Astrocyte (in vitro differentiated cells and primary cell): ENCODE data around the gene ZFYVE16. TPM values are rescaled to one million over a fixed set of nuclear protein-coding genes. Genes with fewer than 3 reads are reported as not detected.

Source experiments
- DNase-seq: peaks from one replicate; pipeline ENCODE4 v3.0.0-alpha.2; 2010; ENCODE audit warnings: low read depth
- FAIRE-seq: peaks from 2 replicates; lab custom pipeline; 2011; peaks lifted over from hg19 to GRCh38; lab: Jason Lieb, UNC
- H2AFZ ChIP-seq: 2 replicates; pipeline ENCODE4 v1.6.0; 2012; ENCODE audit warnings: low read depth, low read length, inconsistent platforms
- H3K27ac ChIP-seq: 2 replicates; pipeline ENCODE4 v1.5.1; 2011; ENCODE audit warnings: low read depth, low read length, inconsistent platforms
- H3K27me3 ChIP-seq: 2 replicates; pipeline ENCODE4 v1.6.0; 2011; ENCODE audit warnings: low read length, inconsistent platforms; ENCODE audit not compliant: insufficient read depth
- H3K36me3 ChIP-seq: 2 replicates; pipeline ENCODE4 v1.5.1; 2011; ENCODE audit warnings: low read length, inconsistent platforms; ENCODE audit not compliant: insufficient read depth
- H3K4me1 ChIP-seq: 2 replicates; pipeline ENCODE4 v1.5.1; 2011; ENCODE audit warnings: low read length, inconsistent platforms; ENCODE audit not compliant: insufficient read depth
- H3K4me2 ChIP-seq: 2 replicates; pipeline ENCODE4 v1.6.0; 2012; ENCODE audit warnings: low read length, inconsistent platforms
- H3K4me3 ChIP-seq: 2 replicates; pipeline ENCODE4 v1.5.1; 2011; ENCODE audit warnings: low read depth, mild to moderate bottlenecking, low read length, inconsistent platforms; ENCODE audit not compliant: insufficient read depth
- H3K79me2 ChIP-seq: 2 replicates; pipeline ENCODE4 v1.6.0; 2012; ENCODE audit warnings: mild to moderate bottlenecking, low read length, inconsistent platforms; ENCODE audit not compliant: insufficient read depth
- H3K9ac ChIP-seq: 2 replicates; pipeline ENCODE4 v1.6.0; 2012; ENCODE audit warnings: mild to moderate bottlenecking, low read length, inconsistent platforms
- H3K9me3 ChIP-seq: 2 replicates; pipeline ENCODE4 v1.5.1; 2012; ENCODE audit warnings: low read depth, mild to moderate bottlenecking, low read length, inconsistent platforms; ENCODE audit not compliant: insufficient read depth
- H4K20me1 ChIP-seq: 2 replicates; pipeline ENCODE4 v1.6.0; 2012; ENCODE audit warnings: low read length, inconsistent platforms; ENCODE audit not compliant: insufficient read depth
- H3K27ac Mint-ChIP-seq: one replicate; pipeline ENCODE4 v1.8.0; 2021; ENCODE audit warnings: mild to moderate bottlenecking, mixed read lengths; ENCODE audit not compliant: unreplicated experiment
- H3K27me3 Mint-ChIP-seq: one replicate; pipeline ENCODE4 v1.8.0; 2021; ENCODE audit warnings: low read depth, mixed read lengths; ENCODE audit not compliant: unreplicated experiment
- H3K36me3 Mint-ChIP-seq: one replicate; pipeline ENCODE4 v1.8.0; 2021; ENCODE audit warnings: low read depth, mixed read lengths; ENCODE audit not compliant: unreplicated experiment
- H3K4me1 Mint-ChIP-seq: one replicate; pipeline ENCODE4 v1.8.0; 2021; ENCODE audit warnings: low read depth, mixed read lengths; ENCODE audit not compliant: unreplicated experiment
- H3K4me3 Mint-ChIP-seq: one replicate; pipeline ENCODE4 v1.8.0; 2021; ENCODE audit warnings: mild to moderate bottlenecking, moderate library complexity, mixed read lengths; ENCODE audit not compliant: unreplicated experiment
- H3K9me3 Mint-ChIP-seq: one replicate; pipeline ENCODE4 v1.8.0; 2021; ENCODE audit warnings: mild to moderate bottlenecking, mixed read lengths; ENCODE audit not compliant: unreplicated experiment
- CTCF ChIP-seq: IDR thresholded peaks from 2 replicates; pipeline ENCODE4 v1.5.1; 2011; ENCODE audit warnings: low read depth, mild to moderate bottlenecking, inconsistent platforms, low read length, moderate library complexity; ENCODE audit not compliant: insufficient read depth
- EZH2 ChIP-seq: IDR thresholded peaks from 2 replicates; pipeline ENCODE4 v1.6.1; 2012; ENCODE audit warnings: mild to moderate bottlenecking, low read length, inconsistent platforms; ENCODE audit not compliant: insufficient read depth
- total RNA-seq: library from RNA; stranded (reverse); gene quantifications from 2 replicates; pipeline ENCODE4 v1.2.1, GENCODE V29; 2021

The ZFYVE16 gene
- total RNA-seq, 1 donor from 2014 or later = 48.5 TPM

GRCh38 chr5:80482578-80482977 is 74.7 kb downstream of the ZFYVE16 start:
- Mint-ChIP-seq H3K27me3 (no peaks in the 10 kb centered on the region), H3K36me3 (peaks cover 15% of the 10 kb centered on the region), H3K4me1 (peaks cover 7% of the 10 kb centered on the region), H3K4me3 (no peak overlapping the region), H3K9me3 (peaks cover 5% of the 10 kb centered on the region), H3K27ac (no peak overlapping the region)
- no peaks in the 10 kb centered on the region for H3K27me3 ChIP-seq
- no peak overlapping the region for H2AFZ ChIP-seq
- H4K20me1 ChIP-seq = no peaks in the 10 kb centered on the region
- no peaks in the 10 kb centered on the region for H3K9me3 ChIP-seq
- FAIRE-seq = no peak
- H3K36me3 ChIP-seq = no peaks in the 10 kb centered on the region
- TF ChIP-seq EZH2 (no peak), CTCF (no peak)
- no peak overlapping the region for H3K9ac ChIP-seq
- H3K27ac ChIP-seq = no peak overlapping the region
- H3K4me3 ChIP-seq = no peak overlapping the region
- no peak for DNase-seq
- H3K79me2 ChIP-seq = no peaks in the 10 kb centered on the region
- no peak overlapping the region for H3K4me2 ChIP-seq
- H3K4me1 ChIP-seq = no peaks in the 10 kb centered on the region

GRCh38 chr5:80483636-80484232 is 75.9 kb downstream of the ZFYVE16 start:
- Histone ChIP-seq H3K36me3 (no peaks in the 10 kb centered on the region), H3K4me1 (no peaks in the 10 kb centered on the region), H3K4me2 (no peak overlapping the region), H2AFZ (no peak overlapping the region), H3K27ac (no peak overlapping the region), H3K79me2 (no peaks in the 10 kb centered on the region), H3K9me3 (no peaks in the 10 kb centered on the region), H4K20me1 (no peaks in the 10 kb centered on the region), H3K4me3 (no peak overlapping the region), H3K9ac (no peak overlapping the region), H3K27me3 (no peaks in the 10 kb centered on the region)
- no peak overlapping the region for H3K4me3 Mint-ChIP-seq
- TF ChIP-seq CTCF (no peak), EZH2 (no peak)
- no peak for FAIRE-seq
- H3K27ac Mint-ChIP-seq = no peak overlapping the region
- H3K4me1 Mint-ChIP-seq = peaks cover 7% of the 10 kb centered on the region
- H3K27me3 Mint-ChIP-seq = no peaks in the 10 kb centered on the region
- H3K36me3 Mint-ChIP-seq = peaks cover 15% of the 10 kb centered on the region
- DNase-seq = no peak
- peaks cover 5% of the 10 kb centered on the region for H3K9me3 Mint-ChIP-seq

GRCh38 chr5:80487444-80487828 is 79.6 kb downstream of the ZFYVE16 start:
- FAIRE-seq (no peak), DNase-seq (no peak)
- no peaks in the 10 kb centered on the region for H3K27me3 ChIP-seq
- no peaks in the 10 kb centered on the region for H4K20me1 ChIP-seq
- H3K4me2 ChIP-seq = peak overlapping the region; percentile 95
- H3K36me3 Mint-ChIP-seq = peaks cover 8% of the 10 kb centered on the region
- H3K79me2 ChIP-seq = no peaks in the 10 kb centered on the region
- H3K27me3 Mint-ChIP-seq = no peaks in the 10 kb centered on the region
- H2AFZ ChIP-seq = peak overlapping the region; percentile 91
- H3K9me3 ChIP-seq = no peaks in the 10 kb centered on the region
- H3K4me1 ChIP-seq = no peaks in the 10 kb centered on the region
- H3K4me3 ChIP-seq = peak overlapping the region; percentile 80
- H3K4me3 Mint-ChIP-seq = peak overlapping the region; percentile 94
- peaks cover 7% of the 10 kb centered on the region for H3K4me1 Mint-ChIP-seq
- peaks cover under 1% of the 10 kb centered on the region for H3K9me3 Mint-ChIP-seq
- TF ChIP-seq CTCF (no peak), EZH2 (no peak)
- no peak overlapping the region for H3K27ac ChIP-seq
- H3K27ac Mint-ChIP-seq = peak overlapping the region; percentile 47
- H3K36me3 ChIP-seq = no peaks in the 10 kb centered on the region
- H3K9ac ChIP-seq = peak overlapping the region; percentile 80
